HG03469 (cell line): ENCODE data around the gene CCDC107.

ENCODE experiments used
- ATAC-seq: cut with Tn5 transposase; IDR thresholded peaks from one replicate; pipeline ENCODE4 v1.9.1; 2021; ENCODE audit warnings: mild to moderate bottlenecking, moderate library complexity, moderate number of reproducible peaks; ENCODE audit not compliant: unreplicated experiment

The CCDC107 gene

DNA sequence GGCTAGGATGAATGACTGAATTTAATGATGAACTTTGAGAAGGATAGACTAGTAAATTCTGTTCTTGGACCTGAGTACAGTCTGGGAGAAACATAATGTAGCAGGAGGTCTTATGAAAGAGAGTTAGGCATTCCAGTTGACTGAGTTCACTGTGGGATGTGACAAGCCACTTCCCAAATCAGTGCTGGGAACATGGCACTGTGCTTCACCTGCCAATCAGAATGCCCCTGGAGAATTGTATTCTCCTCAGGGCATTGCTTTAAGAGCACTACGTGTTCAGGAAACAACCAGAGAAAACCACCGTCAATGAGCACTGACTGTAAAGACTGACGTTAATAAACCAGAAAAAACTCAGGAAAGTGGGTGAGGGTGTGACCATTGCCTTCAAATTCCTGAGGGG, 1.2 kb downstream of the CCDC107 start:
- ATAC-seq: no peak

DNA sequence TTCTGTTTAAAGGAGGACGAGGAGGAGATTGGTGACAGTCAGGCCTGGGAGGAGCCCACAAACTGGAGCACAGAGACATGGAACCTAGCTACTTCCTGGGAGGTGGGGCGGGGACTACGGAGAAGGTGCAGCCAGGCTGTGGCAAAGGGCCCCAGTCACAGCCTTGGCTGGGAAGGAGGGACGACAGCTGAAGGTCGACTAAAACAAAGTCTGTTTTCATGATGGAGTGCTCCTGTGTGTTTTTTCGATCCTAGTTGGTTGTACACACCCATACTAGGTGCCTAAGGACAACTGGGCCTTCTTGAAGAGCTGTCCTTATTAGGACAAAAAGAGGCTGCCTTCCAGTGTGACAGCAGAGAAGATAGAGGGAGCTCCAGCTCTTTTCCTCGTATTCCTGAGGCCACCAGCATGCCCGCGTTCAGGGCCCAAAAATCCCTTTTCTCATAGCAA, 2.9 kb downstream of the CCDC107 start:
- no peak for ATAC-seq

DNA sequence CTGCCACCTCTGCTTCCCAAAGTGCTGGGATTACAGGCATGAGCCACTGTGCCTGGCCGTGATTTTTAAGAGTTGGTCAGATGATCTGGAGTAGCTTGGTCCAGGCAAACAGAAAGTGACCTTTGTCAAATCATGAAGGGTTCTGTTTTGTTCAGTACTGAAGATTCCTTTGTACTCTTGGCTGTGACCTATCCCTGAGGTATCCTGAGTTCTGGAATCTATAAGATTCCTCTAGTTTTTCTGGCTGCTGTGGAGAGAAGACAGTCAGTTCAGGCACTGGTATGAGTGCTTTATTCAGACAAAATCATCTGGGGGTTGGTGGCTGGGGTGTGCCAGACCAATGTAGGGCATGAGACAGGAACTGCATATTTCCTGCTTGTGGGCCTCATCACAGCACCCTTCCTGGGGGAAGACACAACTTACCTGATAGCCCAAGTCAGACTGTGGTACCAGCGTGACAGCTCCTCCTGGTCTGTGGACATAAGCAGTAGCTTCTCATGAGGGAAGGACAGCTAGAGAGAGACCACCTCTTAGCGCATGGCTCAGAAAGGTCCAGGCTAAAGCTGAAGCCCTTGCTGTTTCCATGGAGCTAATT, 3.8 kb downstream of the CCDC107 start:
- ATAC-seq: no peak

DNA sequence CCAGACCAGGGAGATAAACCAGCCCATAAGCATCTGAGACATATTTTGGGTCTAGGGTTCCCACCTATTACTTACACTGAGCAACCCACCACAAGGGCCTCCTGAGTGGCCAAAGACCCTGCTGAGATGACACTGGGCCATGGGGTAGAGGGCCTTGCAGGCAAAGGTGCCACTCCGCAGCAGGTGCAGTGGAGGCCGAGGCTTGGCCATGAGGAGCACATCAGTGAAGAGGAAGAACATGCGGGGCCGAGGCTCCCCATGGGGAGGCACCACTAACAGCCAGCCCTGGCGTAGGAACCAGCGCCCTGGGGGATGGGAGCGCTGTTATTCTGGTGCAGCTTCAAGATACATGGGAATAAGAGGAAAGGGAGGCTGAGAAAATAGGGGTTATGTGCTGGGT, 4.3 kb downstream of the CCDC107 start:
- ATAC-seq: no peak

DNA sequence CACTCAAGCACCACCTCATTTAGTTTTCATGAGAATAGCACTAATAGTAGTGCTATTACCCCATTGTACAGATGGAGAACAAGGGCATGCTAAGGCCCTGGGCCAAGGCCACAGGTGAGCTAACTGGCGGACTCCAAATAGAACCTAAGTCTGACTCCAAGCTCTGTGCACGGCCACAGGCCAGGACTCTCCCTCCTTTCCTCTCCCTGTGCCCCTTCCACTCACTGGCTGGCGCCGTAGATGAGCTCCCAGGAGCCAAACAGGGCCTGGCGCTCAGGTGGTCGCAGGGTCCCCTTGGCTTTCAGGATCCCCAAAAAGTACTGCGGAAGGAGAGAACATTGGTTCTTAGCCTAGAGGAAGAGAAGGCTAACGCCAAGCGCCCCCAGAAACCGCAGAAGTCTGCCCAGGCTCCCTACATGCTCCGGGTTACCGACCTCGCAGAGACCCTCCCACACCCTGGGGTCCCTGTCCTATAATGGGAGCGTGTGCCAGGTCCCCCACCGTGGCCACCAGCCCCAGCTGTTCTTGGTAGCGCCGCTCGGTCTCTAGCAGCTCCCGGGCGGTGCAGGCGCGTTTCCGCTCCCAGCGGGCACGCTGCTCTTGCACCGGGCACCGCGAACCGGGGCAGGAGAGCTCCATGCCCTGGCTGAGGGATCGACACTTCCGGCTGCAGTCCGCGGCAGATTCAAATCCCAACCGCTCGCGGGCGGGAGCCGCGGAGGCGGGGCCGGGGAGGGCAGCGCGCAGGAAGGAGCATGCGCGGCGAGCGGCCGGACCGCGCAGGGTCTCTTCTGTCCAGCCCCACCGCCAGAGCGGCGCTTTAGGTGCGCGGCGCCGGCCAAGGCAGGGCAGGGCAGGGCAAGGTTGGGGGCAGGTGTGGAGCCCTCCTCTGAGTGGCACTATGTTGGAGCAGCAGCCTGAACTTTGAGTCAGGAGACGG, 6.7 kb downstream of the CCDC107 start, which contains the start of gene ARHGEF39:
Gene ARHGEF39, minus strand, starts transcription at position 665 of the 940 bp plus-strand sequence. Its CDS starts 26 bp downstream, at position 639.
- ATAC-seq: peak; percentile 34

DNA sequence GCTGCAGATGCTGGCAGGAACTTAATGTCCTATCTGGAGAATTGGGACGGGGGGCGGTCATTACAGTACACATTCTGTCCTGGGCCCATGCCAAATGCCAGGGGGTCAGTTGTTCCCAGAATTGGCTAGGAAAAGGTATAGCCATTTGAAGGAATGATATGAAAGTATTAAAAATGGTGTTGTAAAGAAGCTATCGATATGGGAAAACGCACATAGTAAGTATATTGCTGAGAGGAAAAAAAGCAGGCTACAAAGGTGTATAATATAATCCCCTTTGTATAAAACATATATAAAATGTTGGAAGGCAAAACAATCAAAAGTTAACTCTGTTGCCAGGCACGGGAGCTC, 7.4 kb downstream of the CCDC107 start:
- no peak for ATAC-seq

DNA sequence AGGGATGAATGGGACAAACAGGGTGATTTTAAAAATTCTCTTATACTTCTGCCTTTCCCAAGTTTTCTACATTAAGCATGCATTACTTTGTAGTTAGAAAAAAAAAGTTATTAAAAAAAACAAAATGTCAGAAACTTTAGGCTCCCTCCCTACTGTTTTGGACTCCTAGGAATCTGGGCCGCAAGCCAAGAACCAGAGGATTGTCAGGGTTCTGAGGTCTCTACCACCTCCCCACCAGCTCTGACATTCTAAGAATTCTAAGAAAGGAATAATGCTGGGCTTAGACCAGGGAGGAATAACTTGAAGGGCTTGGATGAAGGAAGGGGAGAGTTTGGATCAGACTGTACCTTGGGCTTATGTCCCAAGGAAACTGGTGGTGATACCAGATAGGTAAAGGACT, 8.0 kb downstream of the CCDC107 start:
- no peak for ATAC-seq

DNA sequence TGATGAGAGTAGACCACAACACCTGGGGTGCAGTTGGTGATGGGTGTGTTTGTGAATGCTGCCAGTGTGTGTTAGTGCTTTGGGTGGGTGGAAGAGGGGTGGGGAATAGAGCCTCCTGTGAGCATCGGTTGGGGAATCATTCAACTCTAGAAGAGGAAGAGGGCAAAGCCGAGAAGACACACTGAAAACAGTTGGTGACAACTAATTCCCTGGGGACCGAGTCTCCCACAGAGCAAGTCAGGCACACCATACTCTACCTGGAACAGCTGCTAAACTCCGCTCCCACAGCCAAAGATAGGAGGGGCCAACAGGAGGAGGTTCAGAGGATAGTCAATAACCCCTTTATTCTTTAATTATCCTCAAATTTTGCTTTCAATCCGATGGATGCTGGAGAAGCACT, 8.5 kb downstream of the CCDC107 start:
- no peak for ATAC-seq

DNA sequence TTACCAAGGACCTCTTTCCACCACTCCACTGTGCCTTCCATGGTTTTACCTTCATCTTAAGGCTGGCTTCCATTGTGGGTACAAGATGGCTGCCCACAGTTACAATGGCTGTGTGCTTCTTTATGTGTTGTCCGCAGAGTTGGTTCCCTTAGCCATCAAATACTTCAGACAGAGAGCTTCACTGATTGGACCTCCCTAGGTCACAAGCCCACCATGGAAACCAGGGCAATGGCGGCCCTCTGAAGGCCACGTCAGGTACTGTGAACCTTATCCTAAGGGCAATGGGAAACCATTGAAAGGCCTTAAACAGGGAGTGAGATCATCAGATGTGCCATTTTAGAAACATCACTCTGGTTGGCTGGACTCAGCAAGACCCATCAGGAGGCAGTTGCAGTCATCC, 9.8 kb downstream of the CCDC107 start:
- ATAC-seq: no peak

DNA sequence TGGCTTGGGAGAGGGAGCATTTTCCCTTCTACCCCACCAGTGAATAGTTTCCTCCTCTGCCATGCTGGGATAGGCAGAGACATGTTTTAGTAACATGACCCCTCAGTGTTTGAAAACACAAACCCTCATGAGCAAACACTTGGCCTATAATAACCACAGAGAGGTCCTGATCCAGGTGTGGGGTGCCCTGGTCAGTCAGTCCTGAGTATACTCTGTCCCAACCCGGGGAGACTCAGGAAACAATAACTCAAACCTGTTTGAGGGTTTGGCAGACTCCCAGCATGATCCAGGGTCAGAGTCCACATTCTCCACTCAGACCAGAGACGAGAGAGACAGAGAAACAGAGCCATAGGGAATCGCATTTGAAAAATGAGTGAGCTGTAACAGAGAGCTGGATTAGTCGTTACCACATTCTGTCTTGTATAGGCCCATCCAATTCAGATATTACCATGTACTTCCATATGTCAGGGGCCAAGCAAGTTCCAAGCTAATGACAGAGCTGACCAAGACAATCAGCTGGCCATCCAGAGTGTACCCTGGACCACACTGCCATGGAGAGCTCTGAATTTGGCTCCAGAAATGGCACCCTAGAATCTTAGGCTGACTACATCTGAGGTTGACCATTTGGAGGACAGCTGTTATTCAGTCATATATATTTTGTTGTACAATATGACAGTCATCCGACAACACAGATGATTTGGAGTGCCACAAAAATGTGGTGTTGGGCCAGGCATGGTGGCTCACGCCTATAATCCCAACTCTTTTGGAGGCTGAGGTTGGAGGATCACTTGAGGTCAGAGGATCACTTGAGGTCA, 11.4 kb downstream of the CCDC107 start:
- no peak for ATAC-seq

DNA sequence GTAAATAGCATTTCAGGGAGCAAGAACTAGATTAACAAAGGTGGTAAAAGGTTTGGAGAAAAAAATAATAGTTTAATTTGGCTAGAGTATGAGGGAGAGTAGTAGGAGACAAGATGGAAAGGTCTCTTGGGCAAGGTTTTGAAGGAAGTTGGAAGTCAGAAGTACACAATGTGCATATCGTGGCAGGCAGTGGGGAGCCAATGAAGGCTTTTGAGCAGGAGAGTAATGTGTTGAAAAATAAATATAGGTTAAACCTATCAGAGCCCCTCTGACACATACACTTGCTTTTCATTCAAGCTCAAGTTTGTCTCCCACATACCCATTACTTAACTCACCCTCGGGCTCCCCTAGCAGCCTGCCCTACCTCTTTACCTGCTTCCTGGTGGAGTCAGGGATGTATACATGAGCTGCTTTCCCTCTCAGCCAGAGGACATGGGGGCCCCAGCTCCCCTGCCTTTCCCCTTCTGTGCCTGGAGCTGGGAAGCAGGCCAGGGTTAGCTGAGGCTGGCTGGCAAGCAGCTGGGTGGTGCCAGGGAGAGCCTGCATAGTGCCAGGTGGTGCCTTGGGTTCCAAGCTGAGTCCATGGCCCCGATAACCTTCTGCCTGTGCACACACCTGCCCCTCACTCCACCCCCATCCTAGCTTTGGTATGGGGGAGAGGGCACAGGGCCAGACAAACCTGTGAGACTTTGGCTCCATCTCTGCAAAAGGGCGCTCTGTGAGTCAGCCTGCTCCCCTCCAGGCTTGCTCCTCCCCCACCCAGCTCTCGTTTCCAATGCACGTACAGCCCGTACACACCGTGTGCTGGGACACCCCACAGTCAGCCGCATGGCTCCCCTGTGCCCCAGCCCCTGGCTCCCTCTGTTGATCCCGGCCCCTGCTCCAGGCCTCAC, 15.3 kb downstream of the CCDC107 start, which contains the start of gene CA9:
Gene CA9, plus strand, starts transcription at position 797 of the 893 bp plus-strand sequence. Its CDS starts 32 bp downstream, at position 829.
- no peak for ATAC-seq

DNA sequence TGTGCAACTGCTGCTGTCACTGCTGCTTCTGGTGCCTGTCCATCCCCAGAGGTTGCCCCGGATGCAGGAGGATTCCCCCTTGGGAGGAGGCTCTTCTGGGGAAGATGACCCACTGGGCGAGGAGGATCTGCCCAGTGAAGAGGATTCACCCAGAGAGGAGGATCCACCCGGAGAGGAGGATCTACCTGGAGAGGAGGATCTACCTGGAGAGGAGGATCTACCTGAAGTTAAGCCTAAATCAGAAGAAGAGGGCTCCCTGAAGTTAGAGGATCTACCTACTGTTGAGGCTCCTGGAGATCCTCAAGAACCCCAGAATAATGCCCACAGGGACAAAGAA, 15.9 kb downstream of the CCDC107 start:
- no peak for ATAC-seq

DNA sequence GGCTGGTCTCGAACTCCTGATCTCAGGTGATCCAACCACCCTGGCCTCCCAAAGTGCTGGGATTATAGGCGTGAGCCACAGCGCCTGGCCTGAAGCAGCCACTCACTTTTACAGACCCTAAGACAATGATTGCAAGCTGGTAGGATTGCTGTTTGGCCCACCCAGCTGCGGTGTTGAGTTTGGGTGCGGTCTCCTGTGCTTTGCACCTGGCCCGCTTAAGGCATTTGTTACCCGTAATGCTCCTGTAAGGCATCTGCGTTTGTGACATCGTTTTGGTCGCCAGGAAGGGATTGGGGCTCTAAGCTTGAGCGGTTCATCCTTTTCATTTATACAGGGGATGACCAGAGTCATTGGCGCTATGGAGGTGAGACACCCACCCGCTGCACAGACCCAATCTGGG, 17.1 kb downstream of the CCDC107 start:
- no peak for ATAC-seq

DNA sequence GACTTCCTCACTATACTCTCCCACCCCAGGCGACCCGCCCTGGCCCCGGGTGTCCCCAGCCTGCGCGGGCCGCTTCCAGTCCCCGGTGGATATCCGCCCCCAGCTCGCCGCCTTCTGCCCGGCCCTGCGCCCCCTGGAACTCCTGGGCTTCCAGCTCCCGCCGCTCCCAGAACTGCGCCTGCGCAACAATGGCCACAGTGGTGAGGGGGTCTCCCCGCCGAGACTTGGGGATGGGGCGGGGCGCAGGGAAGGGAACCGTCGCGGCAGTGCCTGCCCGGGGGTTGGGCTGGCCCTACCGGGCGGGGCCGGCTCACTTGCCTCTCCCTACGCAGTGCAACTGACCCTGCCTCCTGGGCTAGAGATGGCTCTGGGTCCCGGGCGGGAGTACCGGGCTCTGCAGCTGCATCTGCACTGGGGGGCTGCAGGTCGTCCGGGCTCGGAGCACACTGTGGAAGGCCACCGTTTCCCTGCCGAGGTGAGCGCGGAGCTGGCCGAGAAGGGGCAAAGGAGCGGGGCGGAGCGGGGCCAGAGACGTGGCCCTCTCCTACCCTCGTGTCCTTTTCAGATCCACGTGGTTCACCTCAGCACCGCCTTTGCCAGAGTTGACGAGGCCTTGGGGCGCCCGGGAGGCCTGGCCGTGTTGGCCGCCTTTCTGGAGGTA, 17.8 kb downstream of the CCDC107 start:
- ATAC-seq: no peak

DNA sequence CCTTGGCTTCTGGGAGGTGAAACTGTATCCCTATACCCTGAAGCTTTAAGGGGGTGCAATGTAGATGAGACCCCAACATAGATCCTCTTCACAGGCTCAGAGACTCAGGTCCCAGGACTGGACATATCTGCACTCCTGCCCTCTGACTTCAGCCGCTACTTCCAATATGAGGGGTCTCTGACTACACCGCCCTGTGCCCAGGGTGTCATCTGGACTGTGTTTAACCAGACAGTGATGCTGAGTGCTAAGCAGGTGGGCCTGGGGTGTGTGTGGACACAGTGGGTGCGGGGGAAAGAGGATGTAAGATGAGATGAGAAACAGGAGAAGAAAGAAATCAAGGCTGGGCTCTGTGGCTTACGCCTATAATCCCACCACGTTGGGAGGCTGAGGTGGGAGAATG, 21.0 kb downstream of the CCDC107 start:
- ATAC-seq: no peak

DNA sequence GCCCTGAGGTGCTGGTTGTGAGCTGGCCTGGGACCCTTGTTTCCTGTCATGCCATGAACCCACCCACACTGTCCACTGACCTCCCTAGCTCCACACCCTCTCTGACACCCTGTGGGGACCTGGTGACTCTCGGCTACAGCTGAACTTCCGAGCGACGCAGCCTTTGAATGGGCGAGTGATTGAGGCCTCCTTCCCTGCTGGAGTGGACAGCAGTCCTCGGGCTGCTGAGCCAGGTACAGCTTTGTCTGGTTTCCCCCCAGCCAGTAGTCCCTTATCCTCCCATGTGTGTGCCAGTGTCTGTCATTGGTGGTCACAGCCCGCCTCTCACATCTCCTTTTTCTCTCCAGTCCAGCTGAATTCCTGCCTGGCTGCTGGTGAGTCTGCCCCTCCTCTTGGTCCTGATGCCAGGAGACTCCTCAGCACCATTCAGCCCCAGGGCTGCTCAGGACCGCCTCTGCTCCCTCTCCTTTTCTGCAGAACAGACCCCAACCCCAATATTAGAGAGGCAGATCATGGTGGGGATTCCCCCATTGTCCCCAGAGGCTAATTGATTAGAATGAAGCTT, 21.8 kb downstream of the CCDC107 start:
- ATAC-seq: no peak

DNA sequence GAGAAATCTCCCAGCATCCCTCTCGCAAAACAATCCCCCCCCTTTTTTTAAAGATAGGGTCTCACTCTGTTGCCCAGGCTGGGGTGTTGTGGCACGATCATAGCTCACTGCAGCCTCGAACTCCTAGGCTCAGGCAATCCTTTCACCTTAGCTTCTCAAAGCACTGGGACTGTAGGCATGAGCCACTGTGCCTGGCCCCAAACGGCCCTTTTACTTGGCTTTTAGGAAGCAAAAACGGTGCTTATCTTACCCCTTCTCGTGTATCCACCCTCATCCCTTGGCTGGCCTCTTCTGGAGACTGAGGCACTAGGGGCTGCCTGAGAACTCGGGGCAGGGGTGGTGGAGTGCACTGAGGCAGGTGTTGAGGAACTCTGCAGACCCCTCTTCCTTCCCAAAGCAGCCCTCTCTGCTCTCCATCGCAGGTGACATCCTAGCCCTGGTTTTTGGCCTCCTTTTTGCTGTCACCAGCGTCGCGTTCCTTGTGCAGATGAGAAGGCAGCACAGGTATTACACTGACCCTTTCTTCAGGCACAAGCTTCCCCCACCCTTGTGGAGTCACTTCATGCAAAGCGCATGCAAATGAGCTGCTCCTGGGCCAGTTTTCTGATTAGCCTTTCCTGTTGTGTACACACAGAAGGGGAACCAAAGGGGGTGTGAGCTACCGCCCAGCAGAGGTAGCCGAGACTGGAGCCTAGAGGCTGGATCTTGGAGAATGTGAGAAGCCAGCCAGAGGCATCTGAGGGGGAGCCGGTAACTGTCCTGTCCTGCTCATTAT, 22.4 kb downstream of the CCDC107 start:
- ATAC-seq: no peak

DNA sequence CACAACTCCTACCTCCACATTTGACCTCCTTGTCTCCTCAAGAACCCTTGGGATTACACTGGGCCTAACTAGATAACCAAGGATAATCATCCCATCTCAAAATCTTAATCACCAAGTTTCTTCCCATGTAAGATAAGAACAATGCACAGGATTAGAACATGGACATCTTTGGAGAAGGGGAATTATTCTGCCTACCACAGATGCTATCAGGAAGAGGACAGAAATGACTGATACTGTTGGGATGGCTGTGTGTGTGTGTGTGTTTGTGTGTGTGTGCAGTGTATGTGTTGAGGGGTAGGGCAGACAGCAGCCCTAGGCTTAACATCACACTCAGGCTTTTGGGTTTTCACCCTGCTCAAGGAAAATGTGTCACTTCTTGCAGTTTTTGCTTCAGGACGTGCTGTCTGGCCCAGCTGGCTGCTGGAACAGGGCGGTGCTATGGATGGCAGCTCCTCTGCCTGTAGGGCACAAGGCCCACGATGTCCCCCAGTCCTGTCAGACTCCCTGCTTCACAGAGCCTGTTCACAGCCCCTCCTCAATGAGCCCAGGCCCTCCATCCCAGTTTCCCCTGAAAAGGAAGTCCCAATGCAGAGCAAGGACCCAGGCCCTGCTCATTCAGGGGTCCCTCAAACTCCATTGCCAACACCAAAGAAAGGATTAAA, 23.4 kb downstream of the CCDC107 start:
- ATAC-seq: no peak
